Cardiac ventricle fibroblast (primary cell): ENCODE data around the gene ATP1B1. TPM values are rescaled to one million over a fixed set of nuclear protein-coding genes. Genes with fewer than 3 reads are reported as not detected.

Source experiments
- total RNA-seq: library from RNA; depleted of rRNA; stranded (reverse); fragments of >200 nt; gene quantifications from 2 replicates; pipeline ENCODE4 v1.2.3, GENCODE V29; 2015

Gene ATP1B1
- total RNA-seq: 5.0 and 5.8 TPM in 2 replicates

DNA sequence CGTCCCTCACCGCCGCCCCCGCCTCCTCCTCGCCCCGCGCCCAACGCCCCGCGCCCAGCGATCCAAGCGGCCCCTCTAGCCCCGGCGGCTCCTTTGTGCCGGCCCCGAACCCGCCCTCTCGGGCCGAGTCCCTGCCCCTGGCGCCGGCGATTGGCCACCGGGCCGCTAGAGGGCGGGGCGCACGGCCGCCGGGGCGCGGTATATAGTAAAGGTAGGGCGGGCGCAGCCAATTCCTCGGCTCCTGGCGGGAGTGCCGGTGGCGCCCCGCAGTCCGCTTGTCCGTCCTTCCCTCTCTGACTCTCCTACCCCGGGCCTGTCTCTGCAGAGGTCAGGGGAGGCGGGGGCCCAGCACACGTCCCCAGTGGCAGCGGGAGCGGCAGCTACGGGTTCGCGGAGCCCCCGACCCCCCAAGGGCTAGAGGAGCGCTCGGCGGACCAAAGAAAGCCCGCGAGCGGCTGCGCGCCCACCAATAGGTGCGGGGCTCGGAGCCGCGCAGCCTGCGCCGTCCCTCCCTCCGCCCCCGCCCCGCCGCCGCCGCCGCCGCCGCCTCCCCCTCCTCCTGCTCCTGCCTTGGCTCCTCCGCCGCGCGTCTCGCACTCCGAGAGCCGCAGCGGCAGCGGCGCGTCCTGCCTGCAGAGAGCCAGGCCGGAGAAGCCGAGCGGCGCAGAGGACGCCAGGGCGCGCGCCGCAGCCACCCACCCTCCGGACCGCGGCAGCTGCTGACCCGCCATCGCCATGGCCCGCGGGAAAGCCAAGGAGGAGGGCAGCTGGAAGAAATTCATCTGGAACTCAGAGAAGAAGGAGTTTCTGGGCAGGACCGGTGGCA is at the start of gene ATP1B1:
Gene ATP1B1 (plus strand): TSS at position 596 of the 826 bp plus-strand sequence. CDS start 140 bp downstream, at position 736.

